IPS-NIHi11 (cell line): ENCODE data around the gene GOLPH3.
"Not testable (repeated sequence)": the region's sequence is repeated elsewhere in the genome, so short reads cannot be mapped to it uniquely, and the experiment has no call there.

Experiments used
- DNase-seq: peaks from one replicate; pipeline ENCODE4 v3.0.0; 2012; ENCODE audit warnings: mixed read lengths, low spot score

Gene GOLPH3

DNA sequence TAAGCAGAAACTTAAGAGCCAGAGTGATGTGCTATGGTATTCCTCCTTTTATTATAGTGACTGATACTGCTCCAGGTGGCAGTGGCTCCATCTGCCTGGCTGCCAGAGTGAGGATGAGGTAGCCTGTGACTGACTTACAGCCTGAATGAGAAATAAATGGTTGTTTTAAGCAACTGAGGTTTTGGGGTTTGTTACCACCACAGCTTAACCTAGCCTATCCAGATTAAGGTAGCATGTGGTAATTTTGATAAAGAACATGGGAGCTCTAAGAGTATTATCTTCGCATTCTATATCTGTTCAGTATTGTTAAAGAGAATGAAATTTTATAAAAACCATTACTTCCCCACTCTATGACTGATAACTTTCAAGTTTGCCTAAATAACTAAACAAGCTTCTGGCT lies 39.0 kb downstream of the GOLPH3 start:
- no peak for DNase-seq

GRCh38 chr5:32132757-32133156 lies 41.4 kb downstream of the GOLPH3 start:
- no peak for DNase-seq

GRCh38 chr5:32131604-32132003 lies 42.5 kb downstream of the GOLPH3 start:
- DNase-seq: no peak

DNA sequence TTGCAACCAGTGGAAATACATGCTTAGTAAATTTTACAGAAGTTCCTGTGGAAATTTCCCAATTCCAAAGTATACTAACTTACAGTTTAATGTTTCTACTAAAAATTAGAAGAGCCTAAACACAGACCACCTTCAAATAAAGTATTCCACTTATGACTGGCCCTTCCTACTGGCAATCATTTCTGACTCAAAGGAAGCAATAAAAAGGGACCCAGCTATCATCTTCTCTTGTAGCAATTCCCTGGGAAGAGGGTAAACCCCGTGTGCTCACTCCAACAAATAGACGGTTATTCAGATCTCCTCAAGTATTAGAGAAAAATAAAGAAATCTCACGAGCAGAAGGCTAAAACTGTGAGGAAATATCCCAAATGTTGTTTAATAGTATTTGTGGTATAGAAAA lies 43.3 kb downstream of the GOLPH3 start:
- no peak for DNase-seq

DNA sequence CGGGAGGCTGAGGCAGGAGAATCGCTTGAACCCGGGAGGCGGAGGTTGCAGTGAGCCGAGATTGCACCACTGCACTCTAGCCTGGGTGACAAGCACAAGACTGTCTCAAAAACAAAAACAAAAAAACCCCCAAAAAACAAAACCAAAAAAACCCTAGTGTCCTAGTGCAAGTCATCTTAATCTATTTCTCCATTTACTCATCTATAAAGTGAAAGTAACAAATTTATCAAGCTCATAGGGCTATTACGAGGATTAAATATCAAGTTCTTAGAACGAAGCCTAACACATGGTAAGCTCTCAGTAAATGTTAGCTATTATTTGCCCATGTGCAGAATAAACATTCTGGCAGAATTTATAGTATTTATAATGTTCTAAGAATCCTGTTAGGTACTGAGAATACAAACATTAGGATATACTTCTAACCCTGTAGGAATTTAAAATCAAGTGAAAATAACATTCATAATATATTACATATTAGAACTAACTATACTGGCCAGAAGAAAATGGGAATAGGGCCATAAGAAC lies 45.0 kb downstream of the GOLPH3 start:
- DNase-seq: no peak

GRCh38 chr5:32127711-32128110 lies 46.4 kb downstream of the GOLPH3 start:
- peak; percentile 21 for DNase-seq

- no peak for DNase-seq
Measured at GRCh38 chr5:32126691-32127090, 47.4 kb downstream of the GOLPH3 start.

GRCh38 chr5:32123889-32124676 lies 50.0 kb downstream of the GOLPH3 start:
- no peak for DNase-seq

- DNase-seq: no peak
Measured at GRCh38 chr5:32123058-32123805, 50.9 kb downstream of the GOLPH3 start.

DNA sequence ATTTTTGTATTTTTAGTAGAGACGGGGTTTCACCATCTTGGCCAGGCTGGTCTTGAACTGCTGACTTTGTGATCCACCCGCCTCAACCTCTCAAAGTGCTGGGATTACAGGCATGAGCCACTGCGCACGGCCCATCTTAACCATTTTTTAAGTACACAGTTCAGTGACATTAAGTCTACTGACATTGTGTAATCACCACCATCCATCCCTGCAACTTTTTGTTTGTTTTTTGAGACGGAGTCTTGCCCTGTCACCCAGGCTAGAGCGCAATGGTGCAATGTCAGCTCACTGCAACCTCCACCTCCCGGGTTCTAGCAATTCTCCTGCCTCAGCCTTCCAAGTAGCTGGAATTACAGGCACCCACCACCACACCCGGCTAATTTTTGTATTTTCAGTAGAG lies 55.2 kb downstream of the GOLPH3 start:
- not testable (repeated sequence) for DNase-seq

GRCh38 chr5:32116574-32117313 lies 57.4 kb downstream of the GOLPH3 start:
- DNase-seq: no peak

- DNase-seq: peak; percentile 21
Measured at GRCh38 chr5:32115985-32116384, 58.1 kb downstream of the GOLPH3 start.

DNA sequence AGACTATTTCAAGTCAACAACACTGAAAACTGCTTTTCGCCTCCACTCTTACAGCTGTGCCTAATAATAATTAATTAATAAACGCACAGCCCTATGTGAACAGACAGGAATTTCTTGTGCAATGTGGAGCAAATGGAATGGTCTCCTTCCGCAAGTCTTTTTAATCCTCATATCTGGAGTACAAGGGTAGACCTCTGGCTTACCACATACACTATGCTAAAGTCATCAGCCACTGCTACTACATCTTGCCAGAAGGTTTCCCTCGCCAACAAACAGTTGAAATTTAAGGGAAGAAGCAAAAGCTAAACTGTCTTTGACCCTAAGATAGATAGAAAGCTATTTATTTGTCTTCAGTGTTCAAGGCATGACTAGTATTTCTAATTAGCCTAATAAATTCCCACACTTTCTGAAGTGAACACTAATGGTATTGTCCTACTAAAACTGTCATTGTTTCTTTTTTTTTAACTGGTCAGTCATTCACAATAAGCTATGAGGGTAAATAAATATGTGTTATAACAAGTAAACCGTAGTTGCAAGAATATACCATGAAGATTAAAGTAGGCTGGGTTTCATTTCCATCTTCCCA lies 63.9 kb downstream of the GOLPH3 start:
- no peak for DNase-seq

- DNase-seq: no peak
Measured at GRCh38 chr5:32109236-32109635, 64.9 kb downstream of the GOLPH3 start.

DNA sequence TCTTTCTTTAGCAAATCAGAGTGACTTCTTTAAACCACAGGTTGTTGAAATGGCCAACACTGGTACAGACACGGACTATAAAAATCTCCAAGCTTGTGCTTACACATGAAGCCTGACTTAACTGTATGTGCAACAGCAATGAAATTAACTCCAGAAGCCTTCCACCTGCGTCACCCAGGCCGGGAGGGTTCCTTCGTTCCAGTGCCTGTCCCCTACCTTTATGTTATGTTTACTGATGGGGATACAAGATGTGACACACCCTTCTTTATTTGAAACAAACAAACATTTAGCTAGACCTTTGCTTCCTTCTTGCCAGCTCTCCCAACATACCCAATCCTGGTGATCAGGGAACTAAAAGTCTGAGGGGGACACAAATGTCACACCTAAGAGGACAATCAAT lies 66.0 kb downstream of the GOLPH3 start:
- no peak for DNase-seq

DNA sequence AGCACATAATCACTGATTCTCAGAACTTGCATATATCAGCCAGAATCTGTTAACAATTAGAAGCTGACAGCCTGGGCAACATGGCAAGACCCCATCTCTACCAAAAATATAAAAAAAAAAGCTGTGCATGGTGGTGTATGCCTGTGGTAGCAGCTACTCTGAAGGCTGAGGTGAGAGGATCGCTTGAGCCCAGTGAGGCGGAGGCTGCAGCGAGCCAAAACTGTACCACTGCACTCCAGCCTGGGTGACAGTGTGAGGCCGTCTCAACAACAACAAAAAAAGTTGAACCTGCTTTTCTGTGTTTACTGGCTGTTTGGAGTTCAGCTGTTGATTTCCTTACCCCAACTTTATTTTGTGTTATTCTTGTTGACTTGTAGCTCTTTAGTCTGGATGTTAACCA lies 66.8 kb downstream of the GOLPH3 start:
- no peak for DNase-seq

DNA sequence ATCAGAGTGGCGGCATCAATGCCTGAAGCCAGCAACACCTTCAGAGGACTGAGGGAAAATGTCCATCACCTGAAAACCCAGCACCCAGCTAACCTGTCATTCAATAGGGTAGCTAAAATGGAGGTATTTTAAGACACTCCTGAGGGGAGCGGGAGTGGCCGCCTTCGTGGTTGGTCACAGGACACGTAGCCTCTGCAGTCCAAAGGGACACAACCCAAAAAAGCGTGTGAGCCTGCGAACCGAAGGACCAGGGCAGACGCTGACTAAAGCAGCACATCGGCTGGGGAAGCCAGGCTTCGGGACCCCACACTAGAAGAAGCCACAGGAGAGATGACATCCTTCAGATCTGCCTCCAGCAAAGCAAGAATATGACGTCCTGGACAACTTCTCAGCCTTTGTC lies 70.6 kb downstream of the GOLPH3 start:
- DNase-seq: no peak

GRCh38 chr5:32102254-32102986 lies 71.7 kb downstream of the GOLPH3 start:
- DNase-seq: no peak

DNA sequence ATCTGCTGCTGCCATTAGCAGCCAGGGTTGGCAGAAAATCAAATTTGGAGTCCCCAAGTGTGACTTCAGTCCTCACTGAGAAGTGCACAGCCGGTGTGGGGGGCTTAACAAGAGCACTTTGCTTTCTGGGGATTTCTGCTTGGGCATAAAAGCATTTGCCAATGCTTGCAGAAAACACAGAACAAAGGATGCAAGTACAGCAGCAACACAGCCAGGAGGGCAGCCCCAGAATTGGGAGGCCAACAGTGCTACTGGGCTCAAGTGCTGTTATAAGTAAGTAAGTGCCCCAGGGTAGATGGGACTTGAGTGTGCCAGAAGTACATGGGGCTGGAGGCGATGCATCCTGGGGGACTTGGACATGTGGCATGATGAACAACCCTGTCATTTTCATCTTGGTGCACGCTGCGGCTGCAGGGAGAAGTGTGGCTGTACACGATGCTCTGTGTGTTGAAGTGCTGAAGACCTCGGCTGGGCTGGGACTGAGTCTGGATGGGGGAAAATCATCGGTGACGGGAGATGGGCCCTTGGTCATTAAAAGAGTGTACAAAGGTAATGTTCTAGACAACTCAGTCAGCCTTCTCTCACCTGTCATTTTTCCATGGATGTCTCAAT lies 73.3 kb downstream of the GOLPH3 start:
- no peak for DNase-seq

GRCh38 chr5:32100230-32100629 lies 73.9 kb downstream of the GOLPH3 start:
- no peak for DNase-seq

GRCh38 chr5:32099486-32100035 lies 74.6 kb downstream of the GOLPH3 start:
- no peak for DNase-seq
